SU-DHL-6 (cell line): ENCODE results near the gene GRM1.

Experiments used
- EZH2phosphoT487 ChIP-seq: fragments of 200-600 bp; sonication (generic), shearing (Covaris generic); conservative IDR thresholded peaks from 2 replicates; pipeline ENCODE4 v1.6.1; 2018; ENCODE audit warnings: mild to moderate bottlenecking, antibody characterized with exemption, low read length, moderate library complexity, mixed read lengths
- TF ChIP-seq, protein P1 (sequence below): fragments of 200-600 bp; sonication (generic); IDR thresholded peaks from one replicate; pipeline ENCODE4 v1.5.1; 2017; ENCODE audit warnings: antibody characterized with exemption, mild to moderate bottlenecking, low read length, moderate library complexity; ENCODE audit not compliant: insufficient read depth, poor library complexity, severe bottlenecking

DNA sequence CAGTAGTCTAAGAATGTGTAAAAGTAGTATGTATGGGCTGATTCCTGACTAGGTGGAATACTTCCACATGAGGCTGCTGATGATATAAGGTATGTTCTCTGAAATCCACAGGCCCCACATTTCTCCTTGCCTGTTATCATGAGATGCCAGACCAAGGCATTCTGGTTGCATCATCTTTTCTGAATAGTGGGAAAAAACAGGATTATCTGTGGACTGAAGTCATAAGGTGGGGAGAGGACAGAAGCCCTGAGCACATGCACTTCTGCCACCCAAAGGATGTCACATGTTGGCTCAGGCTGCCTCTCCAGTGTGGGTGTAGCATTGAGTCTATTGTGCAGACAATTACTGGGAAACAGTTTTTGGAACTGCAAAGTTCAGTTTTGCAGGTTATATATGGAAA lies 330.3 kb downstream of the GRM1 start:
- TF ChIP-seq, protein P1, sequence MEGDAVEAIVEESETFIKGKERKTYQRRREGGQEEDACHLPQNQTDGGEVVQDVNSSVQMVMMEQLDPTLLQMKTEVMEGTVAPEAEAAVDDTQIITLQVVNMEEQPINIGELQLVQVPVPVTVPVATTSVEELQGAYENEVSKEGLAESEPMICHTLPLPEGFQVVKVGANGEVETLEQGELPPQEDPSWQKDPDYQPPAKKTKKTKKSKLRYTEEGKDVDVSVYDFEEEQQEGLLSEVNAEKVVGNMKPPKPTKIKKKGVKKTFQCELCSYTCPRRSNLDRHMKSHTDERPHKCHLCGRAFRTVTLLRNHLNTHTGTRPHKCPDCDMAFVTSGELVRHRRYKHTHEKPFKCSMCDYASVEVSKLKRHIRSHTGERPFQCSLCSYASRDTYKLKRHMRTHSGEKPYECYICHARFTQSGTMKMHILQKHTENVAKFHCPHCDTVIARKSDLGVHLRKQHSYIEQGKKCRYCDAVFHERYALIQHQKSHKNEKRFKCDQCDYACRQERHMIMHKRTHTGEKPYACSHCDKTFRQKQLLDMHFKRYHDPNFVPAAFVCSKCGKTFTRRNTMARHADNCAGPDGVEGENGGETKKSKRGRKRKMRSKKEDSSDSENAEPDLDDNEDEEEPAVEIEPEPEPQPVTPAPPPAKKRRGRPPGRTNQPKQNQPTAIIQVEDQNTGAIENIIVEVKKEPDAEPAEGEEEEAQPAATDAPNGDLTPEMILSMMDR: no peak
- no peak for TF ChIP-seq EZH2phosphoT487
